ENCODE data around the gene LMO2. TPM values are rescaled to one million over a fixed set of nuclear protein-coding genes. Genes with fewer than 3 reads are reported as not detected.

Gene LMO2
- total RNA-seq, 1 experiment from 2014 or later: 0.64 TPM

DNA sequence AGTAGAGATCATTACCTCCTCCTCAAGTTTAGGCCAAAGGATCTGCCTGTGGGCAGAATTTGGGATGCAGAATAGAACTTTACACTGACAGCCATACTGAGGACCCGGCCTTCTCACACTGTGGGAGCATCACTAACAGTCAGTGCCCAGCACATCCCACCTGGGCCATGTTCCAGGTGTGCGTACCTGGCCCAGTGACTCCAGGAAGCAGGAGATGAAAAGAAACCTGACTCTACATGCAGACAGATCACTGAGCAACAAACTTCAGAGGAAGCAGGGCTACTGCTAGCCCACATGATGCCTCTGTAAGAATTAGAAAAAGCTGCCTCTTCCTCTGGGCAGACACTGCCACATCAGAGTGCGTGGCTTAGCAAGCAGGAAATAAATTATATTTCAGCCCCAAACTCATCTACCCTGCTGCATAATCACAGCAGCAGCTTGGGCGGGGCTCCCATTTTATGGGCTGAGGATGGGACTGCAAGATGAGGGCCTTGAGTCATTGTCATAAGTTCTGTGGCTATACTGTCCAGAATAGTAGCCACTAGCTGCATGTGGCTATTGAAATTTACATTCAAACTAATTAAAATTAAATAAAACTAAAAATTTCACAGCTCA, 6.0 kb upstream of the LMO2 start:
- in situ Hi-C loops (cut with HindIII; ENCODE audit: low pct_unique_long_range_greater_than_20kb, low sequenced_read_pairs) (no loop called here), intact Hi-C loops (cut with micrococcal nuclease; ENCODE audit: unreplicated experiment) (no loop called here)
- Histone ChIP-seq H3K9me3 (ENCODE audit: control insufficient read depth, insufficient read depth, low read depth, low read length) (no peaks in the 10 kb centered on the region), H3K27me3 (ENCODE audit: control insufficient read depth, insufficient read depth, low read length) (peaks cover 3% of the 10 kb centered on the region; the same call in 1 of the 2 replicates), H3K27ac (ENCODE audit: low read length) (no peak overlapping the region), H3K4me3 (ENCODE audit: low read depth in 2 of 2, low read length in 2 of 2) (no peak overlapping the region), H3K4me1 (ENCODE audit: control insufficient read depth, insufficient read depth, low read length) (no peaks in the 10 kb centered on the region), H3K36me3 (ENCODE audit: control insufficient read depth, insufficient read depth, low read length) (no peaks in the 10 kb centered on the region)
- no TSS peak for BruUV-seq (replicated peaks)
- DNase-seq (ENCODE audit: low read depth, low spot score) (no peak), ATAC-seq (no peak)
- TF ChIP-seq, protein P1, sequence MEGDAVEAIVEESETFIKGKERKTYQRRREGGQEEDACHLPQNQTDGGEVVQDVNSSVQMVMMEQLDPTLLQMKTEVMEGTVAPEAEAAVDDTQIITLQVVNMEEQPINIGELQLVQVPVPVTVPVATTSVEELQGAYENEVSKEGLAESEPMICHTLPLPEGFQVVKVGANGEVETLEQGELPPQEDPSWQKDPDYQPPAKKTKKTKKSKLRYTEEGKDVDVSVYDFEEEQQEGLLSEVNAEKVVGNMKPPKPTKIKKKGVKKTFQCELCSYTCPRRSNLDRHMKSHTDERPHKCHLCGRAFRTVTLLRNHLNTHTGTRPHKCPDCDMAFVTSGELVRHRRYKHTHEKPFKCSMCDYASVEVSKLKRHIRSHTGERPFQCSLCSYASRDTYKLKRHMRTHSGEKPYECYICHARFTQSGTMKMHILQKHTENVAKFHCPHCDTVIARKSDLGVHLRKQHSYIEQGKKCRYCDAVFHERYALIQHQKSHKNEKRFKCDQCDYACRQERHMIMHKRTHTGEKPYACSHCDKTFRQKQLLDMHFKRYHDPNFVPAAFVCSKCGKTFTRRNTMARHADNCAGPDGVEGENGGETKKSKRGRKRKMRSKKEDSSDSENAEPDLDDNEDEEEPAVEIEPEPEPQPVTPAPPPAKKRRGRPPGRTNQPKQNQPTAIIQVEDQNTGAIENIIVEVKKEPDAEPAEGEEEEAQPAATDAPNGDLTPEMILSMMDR (IDR thresholded peaks at IDR 0.05): no peak
- TF ChIP-seq POLR2AphosphoS5 (IDR thresholded peaks at IDR 0.05; ENCODE audit: low read depth, low read length) (no peak), TCF7L2 (IDR thresholded peaks at IDR 0.05; ENCODE audit: low read depth, low read length) (no peak), SIN3A (IDR thresholded peaks at IDR 0.05; ENCODE audit: borderline replicate concordance, insufficient read depth, low read depth, low read length) (no peak), REST (IDR thresholded peaks at IDR 0.05; ENCODE audit: insufficient read depth in 1 of 2, low read depth in 2 of 2, low read length in 1 of 2) (no peak)
- ChIA-PET CTCF (no interaction called here), POLR2A (no interaction called here)

DNA sequence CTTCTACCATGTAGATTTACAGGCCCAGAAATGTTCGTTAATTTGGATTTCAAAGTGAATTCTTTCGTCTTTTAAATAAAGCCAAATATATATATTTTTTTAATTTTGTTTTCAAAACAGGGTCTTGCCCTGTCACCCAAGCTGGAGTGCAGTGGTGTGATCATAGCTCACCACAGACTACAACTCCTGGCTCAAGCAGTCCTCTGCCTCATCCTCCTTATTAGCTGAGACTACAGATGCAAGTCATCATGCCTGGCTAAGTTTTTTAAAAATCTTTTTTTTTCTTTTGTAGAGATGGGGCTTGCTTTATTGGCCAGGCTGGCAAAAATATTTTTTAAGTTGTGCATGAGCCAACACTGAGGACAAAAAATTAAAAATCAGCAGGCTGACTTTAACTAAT, 5.0 kb upstream of the LMO2 start:
- ATAC-seq: no peak
- BruUV-seq (replicated peaks): no TSS peak
- H3K36me3 ChIP-seq (ENCODE audit: control insufficient read depth, insufficient read depth, low read length): no peaks in the 10 kb centered on the region
- H3K27me3 ChIP-seq (ENCODE audit: control insufficient read depth, insufficient read depth, low read length): no peaks in the 10 kb centered on the region; the same call in 1 of the 2 replicates
- no peak for DNase-seq (ENCODE audit: low read depth, low spot score)
- no peak overlapping the region for H3K27ac ChIP-seq (ENCODE audit: low read length)
- H3K4me1 ChIP-seq (ENCODE audit: control insufficient read depth, insufficient read depth, low read length): no peaks in the 10 kb centered on the region
- POLR2A ChIA-PET: no interaction called here
- TF ChIP-seq POLR2AphosphoS5 (IDR thresholded peaks at IDR 0.05; ENCODE audit: low read depth, low read length) (no peak), TCF7L2 (IDR thresholded peaks at IDR 0.05; ENCODE audit: low read depth, low read length) (no peak), SIN3A (IDR thresholded peaks at IDR 0.05; ENCODE audit: borderline replicate concordance, insufficient read depth, low read depth, low read length) (no peak), REST (IDR thresholded peaks at IDR 0.05; ENCODE audit: insufficient read depth in 1 of 2, low read depth in 2 of 2, low read length in 1 of 2) (no peak)
- TF ChIP-seq, protein P1 (IDR thresholded peaks at IDR 0.05): no peak
- H3K4me3 ChIP-seq (ENCODE audit: low read depth in 2 of 2, low read length in 2 of 2): no peak overlapping the region
- in situ Hi-C loops (cut with HindIII; ENCODE audit: low pct_unique_long_range_greater_than_20kb, low sequenced_read_pairs): no loop called here
- no peaks in the 10 kb centered on the region for H3K9me3 ChIP-seq (ENCODE audit: control insufficient read depth, insufficient read depth, low read depth, low read length)
- intact Hi-C loops (cut with micrococcal nuclease; ENCODE audit: unreplicated experiment): no loop called here
- CTCF ChIA-PET: no interaction called here
